Measurements from ENCODE around the gene NME3. TPM values are rescaled to one million over a fixed set of nuclear protein-coding genes. Genes with fewer than 3 reads are reported as not detected.
A peak's percentile ranks its signal among the peaks of the same experiment; 100 is the strongest.

Gene NME3
- total RNA-seq, 1 experiment from 2014 or later: 76.9 TPM

GRCh38 chr16:1769402-1770300, 1.7 kb downstream of the NME3 start:
- H3K4me3 Mint-ChIP-seq: peak overlapping the region; percentile 91 to 98
- no CpG with 5 or more reads among the region's 27 CpGs for WGBS (ENCODE audit: extremely low coverage, insufficient read length, low lambda C conversion rate)
- no peak overlapping the region for H3K9ac ChIP-seq (ENCODE audit: extremely low read depth, insufficient read length, low read length)

More at GRCh38 chr16:1769402-1770300, 1.7 kb downstream of the NME3 start:
- Histone ChIP-seq H2AK5ac (ENCODE audit: insufficient read length, low read length) (no peak overlapping the region), H4K8ac (replicated peaks; ENCODE audit: insufficient read length, low read depth, low read length) (no peak overlapping the region), H2BK15ac (ENCODE audit: low read depth, low read length) (no peak overlapping the region), H3K18ac (ENCODE audit: insufficient read length, low read depth, low read length) (no peak overlapping the region), H4K5ac (ENCODE audit: insufficient read length, low read depth, low read length) (no peak overlapping the region), H3K4me1 (ENCODE audit: insufficient read depth, low read length) (no peaks in the 10 kb centered on the region), H2BK5ac (ENCODE audit: insufficient read length, low read length) (no peak overlapping the region), H3K14ac (ENCODE audit: insufficient read depth, low read length) (no peak overlapping the region), H2BK20ac (ENCODE audit: low read depth, low read length, poor library complexity, severe bottlenecking) (no peak overlapping the region), H3K4me2 (ENCODE audit: insufficient read depth, insufficient read length, low read length) (peak overlapping the region; percentile 47), H3K4ac (ENCODE audit: low read depth, low read length) (no peak overlapping the region), H2AFZ (ENCODE audit: low read length) (no peak overlapping the region), H3K56ac (ENCODE audit: insufficient read length, low read depth, low read length) (no peak overlapping the region), H3K9me3 (ENCODE audit: control insufficient read depth, low read depth, low read length) (no peaks in the 10 kb centered on the region), H3K79me1 (ENCODE audit: insufficient read depth, low read depth, low read length, poor library complexity, severe bottlenecking) (peaks cover 5% of the 10 kb centered on the region), H3K27me3 (ENCODE audit: insufficient read depth, low read length) (no peaks in the 10 kb centered on the region), H3K23me2 (ENCODE audit: insufficient read length, low read depth, low read length, poor library complexity, severe bottlenecking) (peaks cover 9% of the 10 kb centered on the region), H2BK120ac (ENCODE audit: low read depth, low read length, poor library complexity, severe bottlenecking) (no peak overlapping the region), H3T11ph (ENCODE audit: low read length) (no peak overlapping the region), H3K23ac (ENCODE audit: insufficient read length, low read depth, low read length) (no peak overlapping the region), H2BK12ac (ENCODE audit: insufficient read length, low read depth, low read length) (no peak overlapping the region), H3K79me2 (ENCODE audit: insufficient read depth, low read length) (no peaks in the 10 kb centered on the region; the same call in 1 of the 2 replicates), H3K27ac (ENCODE audit: insufficient read length, low read depth, low read length) (no peak overlapping the region), H4K91ac (ENCODE audit: insufficient read length, low read depth, low read length) (no peak overlapping the region), H4K20me1 (ENCODE audit: control insufficient read depth, insufficient read depth, insufficient read length) (no peaks in the 10 kb centered on the region)
- H3K4me1 Mint-ChIP-seq: peaks cover 3 to 18% of the 10 kb centered on the region in 2 experiments
- H3K27ac Mint-ChIP-seq: peak overlapping the region in 1 of 3 experiments; percentile 81; a peak in 1 of 7 replicates
- DNase-seq: no peak
- no peaks in the 10 kb centered on the region; the same call in 1 of the 2 replicates for H3K27me3 Mint-ChIP-seq (ENCODE audit: low read depth)
- peaks cover 11 to 38% (median 37%) of the 10 kb centered on the region in 3 experiments; a peak in 6 of 7 replicates for H3K36me3 Mint-ChIP-seq (ENCODE audit: insufficient read depth in 1 of 3, low read depth in 3 of 3)
- no peaks in the 10 kb centered on the region for H3K9me3 Mint-ChIP-seq
- no peak for TF ChIP-seq CTCF (conservative IDR thresholded peaks at IDR 0.05)

Data from H9 (cell line).